WTC11 (cell line): ENCODE measurements around the gene COL4A3.

Source experiments
- ATF1 ChIP-seq: sonication (generic); formaldehyde crosslinking; IDR thresholded peaks from 2 replicates; pipeline ENCODE4 v1.8.1; 2023; ENCODE audit warnings: mild to moderate bottlenecking, moderate library complexity, missing genetic modification reagents
- USF2 ChIP-seq: sonication (generic); formaldehyde crosslinking; IDR thresholded peaks from 2 replicates; pipeline ENCODE4 v1.8.1; 2023; ENCODE audit warnings: mild to moderate bottlenecking, missing genetic modification reagents, moderate library complexity
- ZBTB21 ChIP-seq: sonication (generic); formaldehyde crosslinking; IDR thresholded peaks from 2 replicates; pipeline ENCODE4 v1.8.1; 2023; ENCODE audit warnings: mild to moderate bottlenecking, missing genetic modification reagents, borderline replicate concordance
- TF ChIP-seq, protein P1 (sequence below): fragments of 200-600 bp; IDR thresholded peaks from 2 replicates; pipeline ENCODE4 v1.8.0; 2022; ENCODE audit warnings: antibody characterized with exemption

DNA sequence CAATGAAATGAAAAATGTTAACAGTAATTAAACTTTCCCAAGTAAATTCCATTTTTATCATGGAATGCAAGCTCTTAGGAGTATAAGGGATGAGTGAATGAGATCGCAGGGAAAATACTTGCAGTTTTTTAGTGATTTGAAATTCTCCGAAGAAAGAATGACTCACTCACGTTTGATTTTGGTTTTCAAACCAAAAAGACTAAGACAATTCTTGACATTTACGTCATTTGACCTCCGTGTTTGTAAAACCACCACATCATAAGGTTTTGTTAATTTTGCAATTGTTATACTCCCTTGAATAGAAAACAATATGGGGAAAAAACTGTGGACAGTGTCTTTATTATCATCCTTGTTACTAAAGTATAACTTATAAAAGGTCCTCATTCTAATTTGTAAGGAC, 29.8 kb upstream of the COL4A3 start:
- TF ChIP-seq, protein P1, sequence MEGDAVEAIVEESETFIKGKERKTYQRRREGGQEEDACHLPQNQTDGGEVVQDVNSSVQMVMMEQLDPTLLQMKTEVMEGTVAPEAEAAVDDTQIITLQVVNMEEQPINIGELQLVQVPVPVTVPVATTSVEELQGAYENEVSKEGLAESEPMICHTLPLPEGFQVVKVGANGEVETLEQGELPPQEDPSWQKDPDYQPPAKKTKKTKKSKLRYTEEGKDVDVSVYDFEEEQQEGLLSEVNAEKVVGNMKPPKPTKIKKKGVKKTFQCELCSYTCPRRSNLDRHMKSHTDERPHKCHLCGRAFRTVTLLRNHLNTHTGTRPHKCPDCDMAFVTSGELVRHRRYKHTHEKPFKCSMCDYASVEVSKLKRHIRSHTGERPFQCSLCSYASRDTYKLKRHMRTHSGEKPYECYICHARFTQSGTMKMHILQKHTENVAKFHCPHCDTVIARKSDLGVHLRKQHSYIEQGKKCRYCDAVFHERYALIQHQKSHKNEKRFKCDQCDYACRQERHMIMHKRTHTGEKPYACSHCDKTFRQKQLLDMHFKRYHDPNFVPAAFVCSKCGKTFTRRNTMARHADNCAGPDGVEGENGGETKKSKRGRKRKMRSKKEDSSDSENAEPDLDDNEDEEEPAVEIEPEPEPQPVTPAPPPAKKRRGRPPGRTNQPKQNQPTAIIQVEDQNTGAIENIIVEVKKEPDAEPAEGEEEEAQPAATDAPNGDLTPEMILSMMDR, result no peak
- TF ChIP-seq ATF1 (CRISPR knock-in tag), result no peak
- no peak for TF ChIP-seq USF2 (CRISPR knock-in tag)
- no peak for TF ChIP-seq ZBTB21
